CD8-positive, alpha-beta memory T cell (primary cell): ENCODE measurements around the gene SLC16A3. TPM values are rescaled to one million over a fixed set of nuclear protein-coding genes. Genes with fewer than 3 reads are reported as not detected.
"Not testable (repeated sequence)": the region's sequence is repeated elsewhere in the genome, so short reads cannot be mapped to it uniquely, and the experiment has no call there.

Source experiments
- CTCF ChIA-PET: fragments of 350-600 bp; sonication (Branson Sonifier 250); formaldehyde crosslinking; loops from one replicate; lab custom pipeline; 2021; ENCODE audit warnings: antibody characterized with exemption; lab: Charles Lee
- POLR2A ChIA-PET: fragments of 350-600 bp; sonication (Branson Sonifier 250); formaldehyde crosslinking; loops from one replicate; lab custom pipeline; 2021; ENCODE audit warnings: antibody characterized with exemption; lab: Charles Lee
- DNase-seq, 5 donors: peaks; one replicate each; pipeline versions ENCODE4 v3.0.0 to v3.0.0-alpha.2; 2020 to 2022; ENCODE audit warnings: mixed read lengths in 1 of 5
- H3K27ac ChIP-seq: one replicate; pipeline ENCODE4 v1.7.0; 2013; ENCODE audit warnings: low read depth, mild to moderate bottlenecking, low read length, moderate library complexity
- H3K27me3 ChIP-seq: 2 replicates; pipeline ENCODE4 v1.7.0; 2013; ENCODE audit warnings: low read length, mild to moderate bottlenecking; ENCODE audit not compliant: insufficient read depth, poor library complexity, severe bottlenecking
- H3K36me3 ChIP-seq: 2 replicates; pipeline ENCODE4 v1.7.0; 2013; ENCODE audit warnings: mild to moderate bottlenecking, low read length, moderate library complexity; ENCODE audit not compliant: insufficient read depth
- H3K4me1 ChIP-seq: 2 replicates; pipeline ENCODE4 v1.7.0; 2013; ENCODE audit warnings: mild to moderate bottlenecking, low read length, moderate library complexity; ENCODE audit not compliant: insufficient read depth
- H3K4me3 ChIP-seq: 2 replicates; pipeline ENCODE4 v1.7.0; 2013; ENCODE audit warnings: mild to moderate bottlenecking, low read length
- H3K9me3 ChIP-seq: 2 replicates; pipeline ENCODE4 v1.7.0; 2013; ENCODE audit warnings: mild to moderate bottlenecking, low read length
- H3K27ac Mint-ChIP-seq, 8 donors: one replicate each; pipeline ENCODE4 v1.8.0; 2020 to 2021; ENCODE audit warnings: mixed read lengths in 8 of 8, mild to moderate bottlenecking in 6 of 8, inconsistent platforms in 3 of 8, moderate library complexity in 3 of 8
- H3K27me3 Mint-ChIP-seq, 2 donors: one replicate each; pipeline ENCODE4 v1.8.0; 2020 to 2021; ENCODE audit warnings: mixed read lengths in 2 of 2, mild to moderate bottlenecking in 1 of 2, moderate library complexity in 1 of 2
- H3K36me3 Mint-ChIP-seq, 3 donors: one replicate each; pipeline ENCODE4 v1.8.0; 2020 to 2021; ENCODE audit warnings: mixed read lengths in 3 of 3, inconsistent platforms in 1 of 3, mild to moderate bottlenecking in 1 of 3
- H3K4me1 Mint-ChIP-seq, 3 donors: one replicate each; pipeline ENCODE4 v1.8.0; 2020 to 2021; ENCODE audit warnings: mixed read lengths in 3 of 3, inconsistent platforms in 1 of 3, mild to moderate bottlenecking in 1 of 3
- H3K4me3 Mint-ChIP-seq, 7 donors: one replicate each; pipeline ENCODE4 v1.8.0; 2020 to 2021; ENCODE audit warnings: mixed read lengths in 7 of 7, mild to moderate bottlenecking in 6 of 7, moderate library complexity in 4 of 7, inconsistent platforms in 2 of 7
- H3K9me3 Mint-ChIP-seq, 5 donors: one replicate each; pipeline ENCODE4 v1.8.0; 2020 to 2022; ENCODE audit warnings: mixed read lengths in 5 of 5, mild to moderate bottlenecking in 3 of 5, moderate library complexity in 2 of 5, inconsistent platforms in 1 of 5
- polyA plus RNA-seq: library from polyadenylated mRNA; unstranded; fragments of 300-500 nt; fragmentation: Illumina TruSeq; gene quantifications from one replicate; pipeline ENCODE4 v1.2.3, GENCODE V29; 2021
- total RNA-seq, 2 experiments: library from RNA; stranded (reverse); gene quantifications; one replicate each; pipeline ENCODE4 v1.2.3, GENCODE V29; 2021

SLC16A3 gene
- total and polyA plus RNA-seq, 3 experiments from 2014 or later, result 3.3 to 31.8 (median 27.5) TPM

DNA sequence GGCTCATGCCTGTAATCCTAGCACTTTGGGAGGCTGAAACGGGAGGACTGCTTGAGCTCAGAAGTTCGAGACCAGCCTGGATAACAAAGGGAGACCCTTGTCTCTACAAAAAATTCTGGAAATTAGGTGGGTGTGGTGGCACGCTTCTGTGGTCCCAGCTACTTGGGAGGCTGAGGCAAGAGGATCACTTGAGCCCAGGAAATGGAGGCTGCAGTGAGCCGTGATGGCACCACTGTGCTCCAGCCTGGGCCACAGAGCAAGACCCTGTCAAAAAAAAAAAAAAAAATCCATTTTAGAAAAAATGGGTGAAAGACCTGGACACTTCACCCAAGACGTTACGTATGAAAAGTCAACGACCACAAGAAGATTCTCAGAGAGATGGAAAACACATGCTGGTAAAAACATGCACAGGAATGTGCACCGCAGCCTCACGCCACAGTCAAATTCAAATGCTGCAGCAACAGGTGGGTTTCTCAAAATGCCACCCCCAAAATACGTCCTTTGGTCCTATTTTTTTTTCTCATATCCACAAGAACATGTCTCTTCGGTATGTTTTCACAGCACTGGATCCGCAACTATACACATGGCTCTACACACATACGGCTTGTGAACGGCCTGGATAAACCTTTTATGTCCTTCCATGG is 27.5 kb downstream of the SLC16A3 start:
- peaks cover 68% of the 10 kb centered on the region for H3K36me3 ChIP-seq
- peak overlapping the region in 1 of 7 donors; percentile 63 for H3K4me3 Mint-ChIP-seq
- DNase-seq, result no peak
- ChIA-PET CTCF (interaction anchor here (0.9 to 1.6 kb wide), 2 partner anchors 13 to 42 kb away, joined by 3 to 4 read pairs; no protein-coding TSS in a partner anchor), POLR2A (interaction anchor here (0.7 kb wide), 1 partner anchor 607 kb away, joined by 4 read pairs; no protein-coding TSS in a partner anchor)
- no peak overlapping the region for H3K4me3 ChIP-seq
- peaks cover 4% of the 10 kb centered on the region for H3K4me1 ChIP-seq
- H3K27me3 ChIP-seq, result no peaks in the 10 kb centered on the region
- H3K27ac ChIP-seq, result peak overlapping the region; percentile 27
- no peaks in the 10 kb centered on the region for H3K27me3 Mint-ChIP-seq
- H3K9me3 ChIP-seq, result no peaks in the 10 kb centered on the region
- no peaks in the 10 kb centered on the region for H3K9me3 Mint-ChIP-seq
- H3K27ac Mint-ChIP-seq, result peak overlapping the region; percentile 34 to 99 (median 90)
- H3K36me3 Mint-ChIP-seq, result peaks cover 15 to 82% (median 40%) of the 10 kb centered on the region in 3 donors
- H3K4me1 Mint-ChIP-seq, result peaks cover 26 to 52% (median 51%) of the 10 kb centered on the region in 3 donors

GRCh38 chr17:82257473-82257872 is 28.6 kb downstream of the SLC16A3 start:
- peaks cover 11 to 82% (median 44%) of the 10 kb centered on the region in 3 donors for H3K36me3 Mint-ChIP-seq
- Histone ChIP-seq H3K4me3 (no peak overlapping the region), H3K36me3 (peaks cover 68% of the 10 kb centered on the region), H3K9me3 (no peaks in the 10 kb centered on the region), H3K27ac (peak overlapping the region; percentile 51), H3K27me3 (no peaks in the 10 kb centered on the region), H3K4me1 (peaks cover 4% of the 10 kb centered on the region)
- no peaks in the 10 kb centered on the region for H3K27me3 Mint-ChIP-seq
- peak; percentile 52 to 83 (median 70) for DNase-seq
- H3K4me3 Mint-ChIP-seq, result peak overlapping the region in 2 of 7 donors; percentile 31 to 37
- H3K27ac Mint-ChIP-seq, result peak overlapping the region; percentile 85 to 99 (median 98)
- POLR2A ChIA-PET, result no interaction called here
- H3K9me3 Mint-ChIP-seq, result no peaks in the 10 kb centered on the region
- peaks cover 30 to 61% (median 59%) of the 10 kb centered on the region in 3 donors for H3K4me1 Mint-ChIP-seq
- CTCF ChIA-PET, result interaction anchor here (0.9 to 1.6 kb wide), 2 partner anchors 21 to 41 kb away, joined by 3 to 4 read pairs; no protein-coding TSS in a partner anchor

- no peaks in the 10 kb centered on the region for H3K27me3 Mint-ChIP-seq
- H3K27ac Mint-ChIP-seq, result peak overlapping the region in 7 of 8 donors; percentile 5 to 90 (median 53)
- peaks cover 67% of the 10 kb centered on the region for H3K36me3 ChIP-seq
- ChIA-PET CTCF (no interaction called here), POLR2A (no interaction called here)
- H3K36me3 Mint-ChIP-seq, result peaks cover 9 to 81% (median 38%) of the 10 kb centered on the region in 3 donors
- H3K9me3 Mint-ChIP-seq, result no peaks in the 10 kb centered on the region
- peaks cover 4% of the 10 kb centered on the region for H3K4me1 ChIP-seq
- H3K4me3 ChIP-seq, result no peak overlapping the region
- no peaks in the 10 kb centered on the region for H3K9me3 ChIP-seq
- peak overlapping the region in 1 of 7 donors; percentile 39 for H3K4me3 Mint-ChIP-seq
- DNase-seq, result no peak
- H3K27me3 ChIP-seq, result no peaks in the 10 kb centered on the region
- H3K27ac ChIP-seq, result no peak overlapping the region
- peaks cover 33 to 65% (median 62%) of the 10 kb centered on the region in 3 donors for H3K4me1 Mint-ChIP-seq
Observed at GRCh38 chr17:82258555-82258954, 29.7 kb downstream of the SLC16A3 start.

- Mint-ChIP-seq H3K4me1 (peaks cover 33 to 68% (median 65%) of the 10 kb centered on the region in 3 donors), H3K27ac (peak overlapping the region in 7 of 8 donors; percentile 3 to 78 (median 68)), H3K36me3 (peaks cover 9 to 94% (median 38%) of the 10 kb centered on the region in 3 donors)
- H3K9me3 Mint-ChIP-seq, H3K9me3 ChIP-seq, H3K4me3 ChIP-seq, DNase-seq, H3K4me1 ChIP-seq, POLR2A ChIA-PET, H3K27me3 ChIP-seq, H3K27ac ChIP-seq, H3K4me3 Mint-ChIP-seq, H3K27me3 Mint-ChIP-seq: not testable (repeated sequence)
- CTCF ChIA-PET, result interaction anchor here (1.5 kb wide), 1 partner anchor 23 kb away, joined by 5 read pairs; no protein-coding TSS in a partner anchor
- peaks cover 78% of the 10 kb centered on the region for H3K36me3 ChIP-seq
Observed at GRCh38 chr17:82259972-82260961, 31.4 kb downstream of the SLC16A3 start.

DNA sequence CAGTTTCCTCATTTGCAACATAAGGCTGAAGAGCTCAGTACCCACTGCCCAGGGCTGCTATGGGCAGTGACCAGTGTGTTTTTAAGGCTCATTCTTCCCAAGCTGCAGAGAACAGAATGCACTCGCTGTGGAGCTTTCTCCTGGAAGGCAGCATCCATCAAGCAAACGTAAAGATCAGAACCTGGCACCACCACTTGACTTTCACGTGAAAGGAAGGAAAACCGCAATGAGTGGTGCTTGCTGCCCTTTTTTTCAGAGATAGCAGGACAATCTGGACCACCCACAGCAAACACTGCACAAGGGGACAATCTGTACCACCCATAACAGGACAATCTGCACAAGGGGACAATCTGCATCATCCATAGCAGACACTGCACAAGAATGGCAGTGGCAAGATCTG is 33.5 kb downstream of the SLC16A3 start:
- no peak for DNase-seq
- peak overlapping the region in 1 of 7 donors; percentile 50 for H3K4me3 Mint-ChIP-seq
- H3K9me3 Mint-ChIP-seq, result no peaks in the 10 kb centered on the region
- no peaks in the 10 kb centered on the region for H3K27me3 Mint-ChIP-seq
- H3K36me3 Mint-ChIP-seq, result peaks cover 5 to 91% (median 30%) of the 10 kb centered on the region in 3 donors
- POLR2A ChIA-PET, result interaction anchor here (0.6 kb wide), 1 partner anchor 11 kb away, joined by 3 read pairs; no protein-coding TSS in a partner anchor
- CTCF ChIA-PET, result interaction anchor here (1.5 kb wide), 1 partner anchor 20 kb away, joined by 5 read pairs; no protein-coding TSS in a partner anchor
- H3K36me3 ChIP-seq, result peaks cover 75% of the 10 kb centered on the region
- H3K27me3 ChIP-seq, result no peaks in the 10 kb centered on the region
- H3K4me3 ChIP-seq, result no peak overlapping the region
- H3K4me1 Mint-ChIP-seq, result peaks cover 31 to 68% (median 60%) of the 10 kb centered on the region in 3 donors
- H3K4me1 ChIP-seq, result peaks cover 8% of the 10 kb centered on the region
- H3K9me3 ChIP-seq, result no peaks in the 10 kb centered on the region
- H3K27ac Mint-ChIP-seq, result peak overlapping the region in 2 of 8 donors; percentile 19 to 66
- no peak overlapping the region for H3K27ac ChIP-seq

DNA sequence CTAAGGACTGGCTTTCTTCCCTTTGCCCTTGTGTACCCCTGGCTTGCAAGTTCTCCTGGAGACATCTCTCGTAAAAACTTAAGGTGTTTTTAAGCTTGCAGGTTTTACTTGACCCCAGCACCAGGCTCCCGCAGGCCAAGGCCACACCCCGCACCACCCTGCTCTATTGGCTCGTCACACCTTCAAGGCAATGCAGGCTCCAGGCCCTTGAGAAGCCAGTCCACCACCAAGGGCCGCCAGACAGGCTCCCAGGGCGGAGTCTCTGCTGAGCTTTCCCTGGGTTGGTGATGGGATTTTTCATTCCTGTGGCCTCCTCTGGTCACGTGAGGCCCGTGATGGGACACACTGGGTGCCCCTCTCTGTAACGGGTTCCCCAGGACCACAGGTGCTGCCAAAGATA is 34.8 kb downstream of the SLC16A3 start:
- H3K9me3 ChIP-seq, result no peaks in the 10 kb centered on the region
- no peak overlapping the region for H3K27ac ChIP-seq
- H3K4me1 ChIP-seq, result peaks cover 17% of the 10 kb centered on the region
- peaks cover 81% of the 10 kb centered on the region for H3K36me3 ChIP-seq
- Mint-ChIP-seq H3K27ac (peak overlapping the region in 2 of 8 donors; percentile 63 to 78), H3K36me3 (peaks cover 5 to 94% (median 27%) of the 10 kb centered on the region in 3 donors), H3K4me1 (peaks cover 35 to 71% (median 64%) of the 10 kb centered on the region in 3 donors), H3K9me3 (no peaks in the 10 kb centered on the region), H3K27me3 (no peaks in the 10 kb centered on the region), H3K4me3 (no peak overlapping the region)
- H3K4me3 ChIP-seq, result no peak overlapping the region
- ChIA-PET POLR2A (no interaction called here), CTCF (interaction anchor here (1.4 kb wide), 1 partner anchor 37 kb away, joined by 3 read pairs; no protein-coding TSS in a partner anchor)
- no peak for DNase-seq
- H3K27me3 ChIP-seq, result no peaks in the 10 kb centered on the region

DNA sequence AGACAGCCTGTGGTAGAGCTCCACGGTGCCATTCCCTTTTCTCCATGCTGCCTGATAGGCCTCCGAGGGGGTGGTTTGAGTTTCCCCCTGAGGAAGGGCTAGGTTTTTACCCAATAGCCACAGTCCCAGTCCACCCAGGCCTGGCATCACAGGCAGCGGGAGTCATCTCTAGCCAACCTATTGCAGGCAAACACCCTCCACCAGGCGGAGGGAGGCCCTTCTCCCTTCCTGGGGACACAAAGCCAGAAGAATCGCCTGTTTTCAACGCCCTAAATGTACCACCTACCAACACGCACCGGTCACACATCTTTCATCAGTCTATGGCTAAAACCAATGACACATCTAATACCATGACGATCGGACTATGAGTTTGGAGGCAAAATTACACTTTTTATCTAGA is 37.3 kb downstream of the SLC16A3 start:
- no peaks in the 10 kb centered on the region for H3K9me3 ChIP-seq
- CTCF ChIA-PET, result interaction anchor here (0.9 to 1.5 kb wide), 2 partner anchors 28 to 30 kb away, joined by 3 read pairs; no protein-coding TSS in a partner anchor

More for the DNA sequence above, 37.3 kb downstream of the SLC16A3 start:
- Mint-ChIP-seq H3K27me3 (no peaks in the 10 kb centered on the region), H3K27ac (peak overlapping the region in 6 of 8 donors; percentile 33 to 83 (median 70)), H3K4me1 (peaks cover 56 to 74% (median 62%) of the 10 kb centered on the region in 3 donors), H3K9me3 (no peaks in the 10 kb centered on the region), H3K36me3 (peaks cover 4 to 91% (median 19%) of the 10 kb centered on the region in 3 donors), H3K4me3 (peak overlapping the region in 1 of 7 donors; percentile 15)
- peaks cover 59% of the 10 kb centered on the region for H3K36me3 ChIP-seq
- POLR2A ChIA-PET, result interaction anchor here (0.7 to 1.2 kb wide), 2 partner anchors 12 to 26 kb away, joined by 5 to 8 read pairs; no protein-coding TSS in a partner anchor
- no peak overlapping the region for H3K27ac ChIP-seq
- H3K4me3 ChIP-seq, result no peak overlapping the region
- no peak for DNase-seq
- no peaks in the 10 kb centered on the region for H3K27me3 ChIP-seq
- H3K4me1 ChIP-seq, result peaks cover 41% of the 10 kb centered on the region
